ENCODE results near the gene MED16.

GRCh38 chr19:933553-933882 lies 40.5 kb upstream of the MED16 start:
- TF ChIP-seq POLR2AphosphoS5 (IDR thresholded peaks at IDR 0.05; ENCODE audit: low read depth, low read length) (no peak), FOXP2 (optimal IDR thresholded peaks at IDR 0.05; ENCODE audit: borderline replicate concordance, extremely low read depth, extremely low read length, insufficient read depth) (no peak)

Measured in PFSK-1 (cell line).